Uterus (tissue), 4 donors: Measurements from ENCODE around the gene OSBPL8. TPM values are rescaled to one million over a fixed set of nuclear protein-coding genes. Genes with fewer than 3 reads are reported as not detected.

Experiments
- DNase-seq, 2 donors: peaks; one replicate each; pipeline ENCODE4 v3.0.0-alpha.2; 2019 to 2020
- H3K27ac ChIP-seq, 2 donors: fragments of 200-600 bp; sonication (generic); 1 replicate in 1 of 2; 2 replicates in 1 of 2; pipeline ENCODE4 v1.5.1; 2016 to 2018
- H3K27me3 ChIP-seq, 2 donors: fragments of 200-600 bp; sonication (generic); one replicate each; pipeline ENCODE4 v1.5.1; 2018 to 2019; ENCODE audit warnings: control low read depth in 1 of 2
- H3K36me3 ChIP-seq, 2 donors: fragments of 200-600 bp; sonication (generic); one replicate each; pipeline ENCODE4 v1.5.1; 2019; ENCODE audit warnings: control low read depth in 1 of 2
- H3K4me1 ChIP-seq, 2 donors: fragments of 200-600 bp; sonication (generic); one replicate each; pipeline ENCODE4 v1.5.1; 2018 to 2019; ENCODE audit warnings: control low read depth in 1 of 2
- H3K4me3 ChIP-seq, 2 donors: fragments of 200-600 bp; sonication (generic); 1 replicate in 1 of 2; 2 replicates in 1 of 2; pipeline ENCODE4 v1.5.1; 2018 to 2019; ENCODE audit warnings: mild to moderate bottlenecking in 1 of 2
- H3K9me3 ChIP-seq, 2 donors: fragments of 200-600 bp; sonication (generic); one replicate each; pipeline ENCODE4 v1.5.1; 2019; ENCODE audit warnings: control low read depth in 1 of 2
- POLR2A ChIP-seq, 2 donors: fragments of 450-650 bp; IDR thresholded peaks; one replicate each; pipeline ENCODE4 v1.6.1; 2016; ENCODE audit warnings: antibody characterized with exemption in 2 of 2, mild to moderate bottlenecking in 1 of 2, moderate library complexity in 1 of 2
- intact Hi-C: fragments of 100-400 bp; cut with DNase I; formaldehyde crosslinking; loops from one replicate; pipeline ENCODE4 v1.15.1; 2023; ENCODE audit warnings: low total_unique reads
- total RNA-seq, 4 donors: library from RNA; depleted of rRNA in 3 of 4; stranded (reverse); fragments of >200 nt in 3 of 4; gene quantifications; one replicate each; pipeline versions ENCODE4 v1.1.0 to v1.2.4, GENCODE V29; 2014 to 2023
- TF ChIP-seq, protein P1 (sequence below), 4 experiments: fragments of 200-600 bp in 2 of 4; fragments of 450-650 bp in 2 of 4; sonication (generic) in 2 of 4; IDR thresholded peaks; one replicate each; pipeline ENCODE4 v1.5.1; 2016 to 2019; ENCODE audit warnings: antibody characterized with exemption in 4 of 4, mild to moderate bottlenecking in 2 of 4, moderate library complexity in 1 of 4
- donor health status: DM: yes; HTN: yes; CAD: no.

Gene OSBPL8
- total RNA-seq, 4 donors from 2014 or later, result 22.0 to 131 (median 69.3) TPM

DNA sequence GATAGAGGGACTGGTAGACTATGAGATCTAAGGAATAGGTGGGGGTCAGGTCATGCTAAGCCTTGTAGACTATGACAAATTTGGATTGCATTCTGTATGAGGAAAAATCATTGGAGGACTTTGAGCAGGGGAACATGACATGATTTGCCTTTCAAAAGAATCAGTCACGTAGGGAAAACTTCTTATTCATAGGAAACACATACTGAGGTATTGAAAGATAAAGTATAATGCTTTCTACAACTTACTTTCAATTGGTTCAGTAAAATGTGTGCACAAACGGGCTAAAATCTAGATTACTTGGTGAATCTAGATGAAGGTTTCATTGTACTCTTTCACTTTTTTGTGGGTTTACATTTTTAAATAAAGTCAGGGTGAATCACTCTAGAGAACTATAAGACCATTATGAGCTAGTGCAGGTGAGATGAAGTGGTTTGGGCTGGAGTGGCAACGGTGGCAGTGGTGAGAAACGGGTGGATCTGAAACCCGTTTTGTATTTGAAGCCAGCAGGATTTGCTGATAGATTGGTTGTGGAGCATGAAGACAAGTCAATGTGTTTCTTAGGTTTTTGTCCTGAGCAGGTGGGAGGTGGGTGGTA lies 218.0 kb downstream of the OSBPL8 start:
- H3K4me3 ChIP-seq, result no peak overlapping the region
- TF ChIP-seq, protein P1, sequence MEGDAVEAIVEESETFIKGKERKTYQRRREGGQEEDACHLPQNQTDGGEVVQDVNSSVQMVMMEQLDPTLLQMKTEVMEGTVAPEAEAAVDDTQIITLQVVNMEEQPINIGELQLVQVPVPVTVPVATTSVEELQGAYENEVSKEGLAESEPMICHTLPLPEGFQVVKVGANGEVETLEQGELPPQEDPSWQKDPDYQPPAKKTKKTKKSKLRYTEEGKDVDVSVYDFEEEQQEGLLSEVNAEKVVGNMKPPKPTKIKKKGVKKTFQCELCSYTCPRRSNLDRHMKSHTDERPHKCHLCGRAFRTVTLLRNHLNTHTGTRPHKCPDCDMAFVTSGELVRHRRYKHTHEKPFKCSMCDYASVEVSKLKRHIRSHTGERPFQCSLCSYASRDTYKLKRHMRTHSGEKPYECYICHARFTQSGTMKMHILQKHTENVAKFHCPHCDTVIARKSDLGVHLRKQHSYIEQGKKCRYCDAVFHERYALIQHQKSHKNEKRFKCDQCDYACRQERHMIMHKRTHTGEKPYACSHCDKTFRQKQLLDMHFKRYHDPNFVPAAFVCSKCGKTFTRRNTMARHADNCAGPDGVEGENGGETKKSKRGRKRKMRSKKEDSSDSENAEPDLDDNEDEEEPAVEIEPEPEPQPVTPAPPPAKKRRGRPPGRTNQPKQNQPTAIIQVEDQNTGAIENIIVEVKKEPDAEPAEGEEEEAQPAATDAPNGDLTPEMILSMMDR (IDR thresholded peaks at IDR 0.05), result no peak
- TF ChIP-seq POLR2A (IDR thresholded peaks at IDR 0.05), result no peak
- no peaks in the 10 kb centered on the region for H3K27me3 ChIP-seq
- no peaks in the 10 kb centered on the region for H3K36me3 ChIP-seq
- H3K4me1 ChIP-seq, result no peaks in the 10 kb centered on the region
- H3K27ac ChIP-seq, result no peak overlapping the region
- H3K9me3 ChIP-seq, result no peaks in the 10 kb centered on the region
- DNase-seq, result no peak
- intact Hi-C loops, result no loop called here

DNA sequence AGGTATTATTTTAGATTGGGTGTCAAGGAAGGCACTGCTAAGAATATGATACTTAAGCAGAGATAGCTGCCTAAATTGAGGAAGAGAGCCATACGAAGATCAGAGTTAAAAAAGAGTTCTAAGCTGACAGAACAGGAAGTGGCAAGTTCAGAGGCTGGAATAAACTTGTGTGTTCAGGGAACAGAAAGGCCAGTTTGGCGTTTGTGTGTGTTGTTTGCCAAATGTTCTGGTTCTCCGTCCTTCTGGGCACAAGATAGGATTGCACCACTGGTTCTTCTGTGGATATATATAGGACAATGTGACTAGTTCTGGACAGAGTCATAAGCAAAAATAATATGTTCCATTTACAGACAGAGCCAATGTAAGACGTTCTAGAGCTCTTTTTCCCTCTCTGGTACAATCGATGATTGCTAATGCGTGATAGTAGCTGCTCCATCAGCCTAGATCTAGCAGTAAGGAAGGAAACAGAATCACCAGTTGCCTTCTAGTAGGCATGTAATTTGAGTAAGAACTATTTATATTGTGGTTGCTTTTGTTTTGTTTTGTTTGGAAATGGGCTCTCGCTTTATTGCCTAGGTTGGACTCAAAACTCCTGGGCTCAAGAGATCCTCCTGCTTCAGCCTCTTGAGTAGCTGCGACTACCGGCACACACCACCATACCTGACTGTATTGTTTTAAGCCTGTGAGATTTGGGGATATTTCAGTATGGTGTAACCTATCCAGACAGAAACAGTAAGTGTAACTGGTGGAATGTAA lies 218.7 kb downstream of the OSBPL8 start:
- Histone ChIP-seq H3K36me3 (no peaks in the 10 kb centered on the region), H3K27me3 (no peaks in the 10 kb centered on the region), H3K4me3 (no peak overlapping the region), H3K9me3 (no peaks in the 10 kb centered on the region), H3K27ac (no peak overlapping the region), H3K4me1 (no peaks in the 10 kb centered on the region)
- no peak for TF ChIP-seq POLR2A (IDR thresholded peaks at IDR 0.05)
- TF ChIP-seq, protein P1 (IDR thresholded peaks at IDR 0.05), result no peak
- intact Hi-C loops, result no loop called here
- DNase-seq, result no peak

DNA sequence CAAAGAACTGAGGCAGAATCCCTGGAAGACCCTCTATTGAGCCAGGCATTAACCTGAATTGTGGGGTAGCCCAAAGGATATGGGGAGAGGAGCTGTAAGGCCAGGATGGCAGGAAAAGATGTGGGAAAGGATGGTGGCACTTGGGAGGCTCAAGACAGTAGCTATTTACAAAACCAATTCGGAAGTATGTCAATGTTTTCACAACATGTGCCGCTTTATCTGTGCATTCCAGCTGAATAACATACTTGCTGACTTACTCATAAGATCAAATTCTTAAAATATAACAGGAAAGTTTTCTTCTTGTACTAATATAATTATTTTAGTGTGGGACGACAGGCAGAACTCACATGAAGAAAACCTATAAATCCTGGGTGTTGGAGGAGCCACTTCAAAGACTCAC lies 222.0 kb downstream of the OSBPL8 start:
- no peak for DNase-seq
- Histone ChIP-seq H3K4me1 (no peaks in the 10 kb centered on the region), H3K4me3 (no peak overlapping the region), H3K27ac (no peak overlapping the region), H3K36me3 (no peaks in the 10 kb centered on the region), H3K9me3 (no peaks in the 10 kb centered on the region), H3K27me3 (no peaks in the 10 kb centered on the region)
- TF ChIP-seq, protein P1 (IDR thresholded peaks at IDR 0.05), result no peak
- TF ChIP-seq POLR2A (IDR thresholded peaks at IDR 0.05), result no peak
- intact Hi-C loops, result no loop called here

DNA sequence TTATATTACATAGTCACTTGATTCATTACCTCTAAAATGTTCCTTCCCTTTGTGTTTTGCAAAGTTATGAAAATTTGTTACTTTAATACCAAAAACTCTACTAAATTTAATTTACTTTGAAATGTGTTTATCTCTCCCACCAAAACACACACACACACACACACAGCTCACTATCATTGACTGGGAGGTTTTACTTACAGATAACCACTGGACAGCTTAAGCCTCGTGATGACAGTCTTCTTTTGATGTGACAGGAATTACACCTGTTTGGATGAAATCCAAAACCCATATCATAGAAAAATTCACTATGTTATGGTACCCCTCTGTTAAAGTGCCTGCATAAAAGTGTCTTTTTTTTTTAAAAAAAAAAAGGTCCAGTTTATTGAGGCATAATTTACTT lies 227.0 kb downstream of the OSBPL8 start:
- no peaks in the 10 kb centered on the region for H3K4me1 ChIP-seq
- H3K4me3 ChIP-seq, result no peak overlapping the region
- TF ChIP-seq, protein P1 (IDR thresholded peaks at IDR 0.05), result no peak
- no peak for TF ChIP-seq POLR2A (IDR thresholded peaks at IDR 0.05)
- H3K27ac ChIP-seq, result no peak overlapping the region
- intact Hi-C loops, result no loop called here
- H3K9me3 ChIP-seq, result no peaks in the 10 kb centered on the region
- H3K36me3 ChIP-seq, result no peaks in the 10 kb centered on the region
- H3K27me3 ChIP-seq, result no peaks in the 10 kb centered on the region
- DNase-seq, result no peak

DNA sequence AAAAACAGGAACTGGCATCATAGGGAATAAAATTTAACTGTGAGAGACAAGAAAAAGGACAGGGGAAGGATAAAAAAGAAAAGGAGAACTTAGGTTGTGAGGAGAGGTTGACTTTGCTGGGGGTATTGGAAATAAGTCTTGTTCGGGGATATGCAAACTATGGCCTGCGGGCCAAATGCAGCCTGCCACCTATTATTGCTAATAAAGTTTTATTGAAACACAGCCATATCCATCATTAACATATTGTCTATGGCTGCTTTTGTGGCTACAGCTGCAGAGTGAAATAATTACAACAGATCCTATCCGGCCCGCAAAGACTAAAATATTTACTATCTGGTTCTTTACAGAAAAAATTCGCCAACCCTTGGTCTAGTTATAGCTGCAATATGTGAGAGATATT lies 230.0 kb downstream of the OSBPL8 start:
- intact Hi-C loops, result no loop called here
- H3K4me1 ChIP-seq, result no peaks in the 10 kb centered on the region
- no peak overlapping the region for H3K27ac ChIP-seq
- no peak overlapping the region for H3K4me3 ChIP-seq
- no peaks in the 10 kb centered on the region for H3K9me3 ChIP-seq
- no peak for TF ChIP-seq POLR2A (IDR thresholded peaks at IDR 0.05)
- TF ChIP-seq, protein P1 (IDR thresholded peaks at IDR 0.05), result no peak
- no peaks in the 10 kb centered on the region for H3K36me3 ChIP-seq
- no peak for DNase-seq
- H3K27me3 ChIP-seq, result no peaks in the 10 kb centered on the region
